Stimulated activated CD4-positive, alpha-beta T cell treated with anti-CD3 and anti-CD28 coated beads, Interleukin-12 subunit alpha, Interleukin-12 subunit beta, amount 100 ng/mL, for 4 hours (primary cell): ENCODE results near the gene ACP4.
"Not testable (repeated sequence)": the region's sequence is repeated elsewhere in the genome, so short reads cannot be mapped to it uniquely, and the experiment has no call there.

ENCODE experiments used
- DNase-seq: peaks from one replicate; pipeline ENCODE4 v3.0.0-alpha.2; 2020

ACP4 gene

GRCh38 chr19:50777261-50777660, 13.0 kb upstream of the ACP4 start:
- no peak for DNase-seq

DNA sequence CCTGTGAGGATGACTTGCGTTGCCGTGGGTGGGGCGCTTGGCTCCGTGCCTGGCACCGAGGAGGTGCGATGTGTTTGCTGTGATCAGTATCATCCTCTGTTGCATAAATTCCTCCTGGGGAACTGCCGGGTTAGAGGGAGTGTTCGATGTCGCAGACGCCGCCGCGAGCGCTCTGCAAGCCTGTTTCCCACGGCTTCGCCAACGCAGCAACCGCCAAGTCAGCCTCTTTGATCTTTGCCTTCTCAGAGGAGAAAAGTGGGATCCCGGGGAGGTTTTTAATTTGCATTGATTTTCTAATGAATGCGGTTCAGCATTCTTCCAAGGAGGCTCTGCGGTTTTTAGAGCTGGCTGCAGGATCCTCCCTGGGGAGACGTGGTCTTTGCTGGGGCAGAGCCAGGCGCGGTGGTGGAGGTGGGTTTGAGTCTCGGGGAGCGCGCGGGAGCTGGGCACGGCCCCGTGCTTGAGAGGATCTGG, 12.3 kb upstream of the ACP4 start:
- no peak for DNase-seq

- DNase-seq: no peak
Measured at GRCh38 chr19:50778906-50779430, 11.2 kb upstream of the ACP4 start.

DNA sequence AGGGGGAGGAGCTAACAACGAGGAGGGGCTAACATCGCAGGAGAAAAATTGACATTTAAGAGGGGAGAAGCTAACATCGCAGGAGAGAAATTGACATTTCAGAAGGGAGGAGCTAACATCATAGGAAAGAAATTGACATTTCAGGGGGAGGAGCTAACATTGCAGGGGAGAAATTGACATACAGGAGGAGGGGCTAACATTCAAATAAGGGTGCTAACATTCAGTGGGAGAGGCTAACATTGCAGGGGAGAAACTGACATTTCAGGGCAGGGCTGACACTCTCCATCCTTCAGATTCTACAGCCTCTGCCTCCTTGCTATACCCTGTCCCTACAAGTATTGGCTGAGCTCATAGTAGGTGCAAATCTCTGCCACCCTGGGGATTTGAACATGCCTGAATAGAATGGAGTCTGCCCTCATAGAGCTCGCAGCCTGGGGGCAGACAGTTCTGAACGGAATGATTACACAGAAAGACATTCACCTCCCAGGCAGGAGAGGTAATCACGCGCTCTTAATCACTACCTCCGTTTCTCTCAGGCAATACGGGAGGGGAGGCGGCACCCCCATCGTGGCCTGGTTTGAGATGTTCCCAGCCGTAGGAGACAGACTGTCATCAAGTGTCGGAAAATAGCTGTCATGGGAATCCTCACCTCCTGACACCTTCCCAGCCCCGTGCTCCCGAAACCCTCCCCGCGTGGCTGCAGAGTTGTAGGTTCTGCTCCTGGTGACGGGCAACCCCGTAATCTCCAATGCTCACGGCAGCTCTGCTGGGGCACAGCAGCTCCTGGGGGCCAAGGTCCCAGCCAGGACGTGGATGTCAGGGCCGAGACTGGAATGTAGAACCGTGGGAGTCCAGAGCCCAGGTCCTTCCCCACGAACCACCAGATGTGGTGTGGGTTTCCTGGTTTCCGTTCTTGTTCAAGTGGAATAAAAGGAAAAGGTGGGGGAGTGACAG, 10.4 kb upstream of the ACP4 start:
- DNase-seq: no peak

DNA sequence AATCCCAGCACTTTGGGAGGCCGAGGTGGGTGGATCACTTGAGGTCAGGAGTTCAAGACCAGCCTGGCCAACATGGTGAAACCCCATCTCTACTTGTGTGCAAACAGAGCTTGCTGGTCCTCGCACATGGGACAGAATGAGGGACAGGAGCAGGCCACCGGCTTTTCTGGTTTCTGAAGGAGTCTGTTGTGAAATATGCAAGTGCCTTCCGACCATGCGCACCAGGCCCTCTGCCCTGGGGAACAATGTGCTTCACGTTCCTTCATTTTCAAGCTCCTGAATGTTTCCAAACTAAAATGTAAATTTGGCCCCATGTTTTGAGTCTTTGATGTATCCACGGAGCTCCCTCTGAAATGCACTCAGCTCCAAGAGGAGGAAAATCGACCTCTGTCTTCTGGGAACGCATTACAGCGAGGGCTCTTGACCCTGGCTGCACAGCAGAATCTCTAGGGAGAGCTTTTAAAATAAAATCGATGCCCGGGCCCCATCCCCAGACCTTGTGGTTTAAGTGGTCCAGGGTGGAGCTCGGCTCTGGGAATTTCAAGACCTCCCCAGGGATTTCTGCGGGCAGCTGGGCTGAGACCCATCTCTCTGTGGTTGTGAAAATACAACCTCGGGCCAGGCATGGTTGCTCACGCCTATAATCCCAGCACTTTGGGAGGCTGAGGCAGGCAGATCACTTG, 9.3 kb upstream of the ACP4 start:
- no peak for DNase-seq

GRCh38 chr19:50783848-50784152, 6.4 kb upstream of the ACP4 start:
- not testable (repeated sequence) for DNase-seq

GRCh38 chr19:50784710-50785109, 5.5 kb upstream of the ACP4 start:
- no peak for DNase-seq

DNA sequence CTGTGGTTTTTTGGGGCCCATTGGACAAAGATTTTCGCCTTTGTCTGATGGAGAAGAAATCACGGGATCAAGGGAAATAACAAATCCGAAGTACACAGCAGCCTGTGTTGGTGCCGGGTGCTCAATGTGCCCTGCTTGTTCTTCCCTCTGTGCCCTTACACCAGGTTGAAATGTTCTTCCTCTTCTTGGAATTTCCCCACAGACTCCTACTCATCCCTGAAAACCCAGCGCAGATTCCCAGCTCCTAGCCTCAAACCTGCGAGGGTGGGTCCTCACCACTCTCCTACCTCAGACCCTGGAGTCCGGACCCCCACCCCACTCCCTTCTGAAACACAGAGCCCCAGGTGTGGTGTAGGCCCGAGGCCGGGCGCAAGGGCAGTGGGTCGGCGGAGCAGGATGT, 4.9 kb upstream of the ACP4 start:
- no peak for DNase-seq

DNA sequence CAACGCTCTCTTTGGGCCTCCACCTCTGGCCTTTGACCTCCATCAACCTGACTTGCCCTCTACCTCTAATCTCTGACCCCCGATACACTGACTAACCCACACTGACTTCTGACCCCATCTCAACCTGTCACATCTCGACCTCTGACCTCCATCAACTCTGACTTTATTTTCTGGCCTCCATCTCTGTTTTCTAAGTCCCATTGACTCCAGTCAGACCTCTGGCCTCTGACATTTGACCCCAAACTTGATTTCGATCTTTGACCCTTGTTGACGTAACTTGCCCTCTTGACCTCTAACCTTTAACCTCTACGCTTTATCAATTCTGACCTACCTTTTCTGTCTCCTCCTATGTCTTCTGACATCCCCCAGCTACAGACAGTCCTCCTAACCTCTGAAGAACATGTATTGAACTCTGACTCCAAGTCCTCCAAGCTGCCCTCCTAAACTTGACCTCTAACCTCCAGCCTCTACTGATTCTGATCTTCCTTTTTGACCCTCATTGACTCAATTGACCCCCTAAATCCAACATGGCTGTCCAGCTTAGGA, 780 bp downstream of the ACP4 start:
- DNase-seq: no peak

DNA sequence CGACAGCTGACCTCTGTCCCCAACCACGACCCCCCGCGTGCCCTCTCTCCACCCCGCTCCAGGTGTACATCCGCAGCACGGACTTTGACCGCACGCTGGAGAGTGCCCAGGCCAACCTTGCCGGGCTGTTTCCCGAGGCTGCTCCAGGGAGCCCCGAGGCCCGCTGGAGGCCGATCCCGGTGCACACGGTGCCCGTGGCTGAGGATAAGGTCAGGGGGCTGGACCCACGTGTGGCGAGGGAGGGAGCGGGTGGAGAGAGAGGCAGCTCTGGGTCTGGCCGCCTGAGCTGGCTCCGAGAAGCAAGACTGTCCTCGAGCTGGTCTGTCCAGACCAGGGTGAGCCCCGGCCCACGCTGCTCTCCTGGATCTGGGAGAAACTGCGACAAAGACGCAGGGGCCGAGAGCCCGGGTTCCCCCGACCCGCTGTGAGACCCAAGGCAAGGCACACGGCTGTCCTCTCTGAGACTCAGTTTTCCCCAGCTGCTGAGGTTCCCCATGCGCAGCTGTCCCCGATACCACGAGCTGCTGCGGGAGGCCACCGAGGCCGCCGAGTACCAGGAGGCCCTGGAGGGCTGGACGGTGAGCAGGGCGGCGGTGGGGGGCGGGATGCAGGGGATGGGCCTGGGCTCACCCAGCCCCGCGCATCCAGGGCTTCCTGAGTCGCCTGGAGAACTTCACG, 1.5 kb downstream of the ACP4 start:
- no peak for DNase-seq

- DNase-seq: no peak
Measured at GRCh38 chr19:50792272-50793250, 2.3 kb downstream of the ACP4 start.

DNA sequence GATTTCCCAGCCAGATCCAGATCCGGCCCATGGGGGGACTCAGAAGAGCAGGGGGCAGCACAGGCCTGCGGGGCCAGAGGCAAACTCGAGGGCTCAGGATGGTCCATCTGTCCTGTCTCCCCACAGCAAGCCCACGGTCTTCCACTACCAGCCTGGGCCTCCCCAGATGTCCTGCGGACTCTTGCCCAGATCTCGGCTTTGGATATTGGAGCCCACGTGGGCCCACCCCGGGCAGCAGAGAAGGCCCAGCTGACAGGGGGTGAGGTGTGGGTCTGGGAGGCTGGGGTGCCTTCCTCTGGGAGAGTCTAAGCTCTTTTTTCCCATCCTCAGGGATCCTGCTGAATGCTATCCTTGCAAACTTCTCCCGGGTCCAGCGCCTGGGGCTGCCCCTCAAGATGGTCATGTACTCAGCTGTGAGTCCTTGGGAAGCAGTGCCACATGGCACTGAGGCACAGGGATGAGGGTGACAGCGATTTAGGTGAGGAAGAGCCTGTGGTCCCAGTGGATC, 3.4 kb downstream of the ACP4 start:
- no peak for DNase-seq

- DNase-seq: peak; percentile 39
Measured at GRCh38 chr19:50794074-50794875, 4.1 kb downstream of the ACP4 start.

GRCh38 chr19:50794876-50795663, 4.9 kb downstream of the ACP4 start:
- DNase-seq: peak; percentile 42

DNA sequence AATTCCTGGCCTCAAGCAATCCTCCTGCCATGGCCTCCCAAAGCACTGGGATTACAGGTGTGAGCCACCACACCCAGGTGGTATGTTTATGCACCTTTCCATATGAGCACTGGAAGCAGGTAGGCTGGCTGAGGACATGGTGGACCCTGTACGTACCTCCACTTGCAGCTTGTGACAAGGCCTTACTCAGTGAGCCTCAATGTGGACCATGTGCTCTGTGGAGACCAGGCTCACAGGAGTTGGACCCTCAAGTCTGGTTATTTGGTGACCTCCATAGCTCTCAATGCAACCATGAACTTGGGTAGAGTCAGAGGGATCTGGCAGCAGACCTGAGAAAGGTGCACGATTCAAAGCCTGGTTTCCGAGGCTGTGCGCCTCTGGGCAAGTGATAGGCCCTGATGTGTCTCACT, 5.5 kb downstream of the ACP4 start:
- DNase-seq: no peak

DNA sequence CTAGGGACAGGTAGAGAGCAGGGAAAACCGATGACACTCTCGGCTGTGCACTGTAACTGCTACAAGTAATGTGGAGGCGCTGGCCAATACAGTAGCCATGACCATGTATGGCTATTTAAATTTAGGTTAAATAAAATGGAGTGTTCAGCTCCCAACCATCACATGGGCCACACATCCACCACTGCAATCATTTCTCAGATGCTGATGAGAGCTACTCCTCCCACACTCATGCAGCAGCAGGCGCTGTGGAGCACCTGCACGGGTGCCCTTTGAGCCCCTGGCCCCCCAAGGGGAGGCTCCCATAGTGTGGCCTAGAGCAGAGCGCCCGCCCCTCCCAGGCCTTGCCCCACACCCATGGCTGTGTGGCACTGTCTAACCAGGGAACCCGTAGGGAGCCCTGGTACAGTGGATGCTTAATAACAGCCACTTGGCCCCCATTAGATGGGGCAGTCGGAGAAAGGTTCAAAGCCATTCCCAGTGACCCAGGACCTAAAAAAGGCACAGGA, 6.0 kb downstream of the ACP4 start:
- no peak for DNase-seq

DNA sequence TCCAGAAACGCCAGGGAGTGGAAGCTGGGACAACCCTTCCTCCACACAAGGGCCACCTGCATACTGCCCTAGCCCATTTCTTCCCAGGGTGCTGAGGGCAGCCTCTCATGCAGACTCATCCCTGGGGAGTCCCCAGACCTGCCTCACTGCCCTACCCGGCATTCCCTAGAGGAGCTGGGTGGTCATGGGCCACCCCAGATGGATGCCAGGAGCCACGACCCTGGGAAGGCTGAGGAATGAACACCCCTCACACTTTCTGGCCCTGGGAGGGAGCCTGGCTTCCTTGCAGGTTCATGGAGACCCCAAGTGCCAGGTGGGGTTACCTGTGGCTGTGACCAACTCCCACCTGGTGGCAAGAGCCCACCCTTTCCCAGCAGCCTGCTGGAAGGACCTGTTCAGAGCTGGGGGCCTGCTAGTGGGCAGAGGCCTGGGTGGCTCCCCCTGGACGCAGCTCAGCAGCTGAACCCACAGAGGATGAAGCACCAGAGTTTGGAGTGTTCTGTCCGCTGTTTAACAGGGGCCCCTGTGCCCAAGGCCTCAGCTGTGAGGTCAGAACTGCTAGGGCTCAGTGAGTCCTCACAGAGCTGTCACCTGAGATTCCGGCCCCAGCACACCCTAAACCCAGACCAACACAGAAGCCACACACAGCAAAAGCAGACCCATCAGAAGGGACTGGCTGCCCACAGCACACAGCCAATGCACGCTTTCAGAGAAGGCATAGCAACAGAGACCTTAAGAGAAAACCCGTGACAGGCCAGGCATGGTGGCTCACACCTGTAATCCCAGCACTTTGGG, 6.6 kb downstream of the ACP4 start:
- no peak for DNase-seq

DNA sequence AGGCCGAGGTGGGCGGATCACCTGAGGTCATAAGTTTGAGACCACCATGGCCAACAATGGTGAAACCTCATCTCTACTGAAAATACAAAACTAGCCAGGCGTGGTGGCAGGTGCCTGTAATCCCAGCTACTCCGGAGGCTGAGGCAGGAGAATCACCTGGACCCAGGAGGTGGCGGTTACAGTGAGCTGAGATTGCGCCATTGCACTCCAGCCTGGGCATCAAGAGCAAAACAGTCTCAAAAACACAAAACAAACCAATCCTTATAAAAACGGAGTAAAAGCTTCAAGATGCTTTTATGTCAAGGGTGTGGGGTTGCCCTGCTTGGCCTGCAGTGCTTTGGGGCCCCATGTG, 7.2 kb downstream of the ACP4 start:
- no peak for DNase-seq
